Measurements from ENCODE around the gene ADGRL1.
"Not testable (repeated sequence)": the region's sequence is repeated elsewhere in the genome, so short reads cannot be mapped to it uniquely, and the experiment has no call there.

GRCh38 chr19:14188086-14188485, 17.9 kb downstream of the ADGRL1 start:
- TF ChIP-seq CTCF (IDR thresholded peaks at IDR 0.05 in 4 of 5, conservative IDR thresholded peaks at IDR 0.05 in 1 of 5); POLR2A (IDR thresholded peaks at IDR 0.05): not testable (repeated sequence)
